GM12878 (cell line): ENCODE measurements around the gene HELZ. TPM values are rescaled to one million over a fixed set of nuclear protein-coding genes. Genes with fewer than 3 reads are reported as not detected.

ENCODE experiments used
- NR2F1 ChIP-seq: fragments of 450-650 bp; conservative IDR thresholded peaks from 2 replicates; pipeline ENCODE4 v1.6.1; 2017; ENCODE audit warnings: mild to moderate bottlenecking
- PML ChIP-seq: IDR thresholded peaks from 2 replicates; pipeline ENCODE4 v1.6.1; 2012; ENCODE audit warnings: low read length, inconsistent platforms
- ZSCAN29 ChIP-seq: fragments of 450-650 bp; IDR thresholded peaks from 2 replicates; pipeline ENCODE4 v1.6.1; 2017; ENCODE audit warnings: mild to moderate bottlenecking, moderate library complexity
- polyA plus RNA-seq, 11 experiments: library from polyadenylated mRNA; depleted of rRNA in 4 of 11; unstranded in 6 of 11; stranded (reverse) in 5 of 11; fragments of >200 nt; fragmentation: Nextera tagmentation in 4 of 11; fragmentation: Illumina TruSeq in 1 of 11; extraction: Ambion mirVana in 4 of 11; extraction: Trizol in 1 of 11; gene quantifications; 1 replicate in 1 of 11; 2 replicates in 10 of 11; pipeline versions ENCODE4 v1.2.1 to v1.2.3, GENCODE V29; 2011 to 2016; ENCODE audit warnings: inconsistent platforms in 2 of 11, missing spikeins in 2 of 11, low read depth in 1 of 11
- total RNA-seq, 4 experiments: library from RNA; depleted of rRNA in 3 of 4; stranded (reverse); fragments of >200 nt in 3 of 4; fragmentation: Illumina TruSeq in 1 of 4; extraction: Trizol in 1 of 4; gene quantifications; 2 replicates each; pipeline versions ENCODE4 v1.2.1 to v1.2.3, GENCODE V29; 2013 to 2021
- TF ChIP-seq, protein P1 (sequence below): fragments of 450-650 bp; IDR thresholded peaks from 2 replicates; pipeline ENCODE4 v1.6.1; 2016; ENCODE audit warnings: mild to moderate bottlenecking, moderate library complexity, borderline replicate concordance
- TF ChIP-seq, protein P2 (sequence below): IDR thresholded peaks from 2 replicates; pipeline ENCODE4 v1.6.1; 2012; ENCODE audit warnings: mild to moderate bottlenecking, low read depth, low read length

HELZ gene
- total and polyA plus RNA-seq, 10 of the 15 experiments (the other 5 are each of a cell fraction or from before 2014, with no cell fraction given), result 1.5 to 36.8 (median 19.1) TPM

- TF ChIP-seq, protein P1, sequence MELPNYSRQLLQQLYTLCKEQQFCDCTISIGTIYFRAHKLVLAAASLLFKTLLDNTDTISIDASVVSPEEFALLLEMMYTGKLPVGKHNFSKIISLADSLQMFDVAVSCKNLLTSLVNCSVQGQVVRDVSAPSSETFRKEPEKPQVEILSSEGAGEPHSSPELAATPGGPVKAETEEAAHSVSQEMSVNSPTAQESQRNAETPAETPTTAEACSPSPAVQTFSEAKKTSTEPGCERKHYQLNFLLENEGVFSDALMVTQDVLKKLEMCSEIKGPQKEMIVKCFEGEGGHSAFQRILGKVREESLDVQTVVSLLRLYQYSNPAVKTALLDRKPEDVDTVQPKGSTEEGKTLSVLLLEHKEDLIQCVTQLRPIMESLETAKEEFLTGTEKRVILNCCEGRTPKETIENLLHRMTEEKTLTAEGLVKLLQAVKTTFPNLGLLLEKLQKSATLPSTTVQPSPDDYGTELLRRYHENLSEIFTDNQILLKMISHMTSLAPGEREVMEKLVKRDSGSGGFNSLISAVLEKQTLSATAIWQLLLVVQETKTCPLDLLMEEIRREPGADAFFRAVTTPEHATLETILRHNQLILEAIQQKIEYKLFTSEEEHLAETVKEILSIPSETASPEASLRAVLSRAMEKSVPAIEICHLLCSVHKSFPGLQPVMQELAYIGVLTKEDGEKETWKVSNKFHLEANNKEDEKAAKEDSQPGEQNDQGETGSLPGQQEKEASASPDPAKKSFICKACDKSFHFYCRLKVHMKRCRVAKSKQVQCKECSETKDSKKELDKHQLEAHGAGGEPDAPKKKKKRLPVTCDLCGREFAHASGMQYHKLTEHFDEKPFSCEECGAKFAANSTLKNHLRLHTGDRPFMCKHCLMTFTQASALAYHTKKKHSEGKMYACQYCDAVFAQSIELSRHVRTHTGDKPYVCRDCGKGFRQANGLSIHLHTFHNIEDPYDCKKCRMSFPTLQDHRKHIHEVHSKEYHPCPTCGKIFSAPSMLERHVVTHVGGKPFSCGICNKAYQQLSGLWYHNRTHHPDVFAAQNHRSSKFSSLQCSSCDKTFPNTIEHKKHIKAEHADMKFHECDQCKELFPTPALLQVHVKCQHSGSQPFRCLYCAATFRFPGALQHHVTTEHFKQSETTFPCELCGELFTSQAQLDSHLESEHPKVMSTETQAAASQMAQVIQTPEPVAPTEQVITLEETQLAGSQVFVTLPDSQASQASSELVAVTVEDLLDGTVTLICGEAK, result no peak
- TF ChIP-seq NR2F1 (no peak), PML (no peak), ZSCAN29 (no peak)
- TF ChIP-seq, protein P2, sequence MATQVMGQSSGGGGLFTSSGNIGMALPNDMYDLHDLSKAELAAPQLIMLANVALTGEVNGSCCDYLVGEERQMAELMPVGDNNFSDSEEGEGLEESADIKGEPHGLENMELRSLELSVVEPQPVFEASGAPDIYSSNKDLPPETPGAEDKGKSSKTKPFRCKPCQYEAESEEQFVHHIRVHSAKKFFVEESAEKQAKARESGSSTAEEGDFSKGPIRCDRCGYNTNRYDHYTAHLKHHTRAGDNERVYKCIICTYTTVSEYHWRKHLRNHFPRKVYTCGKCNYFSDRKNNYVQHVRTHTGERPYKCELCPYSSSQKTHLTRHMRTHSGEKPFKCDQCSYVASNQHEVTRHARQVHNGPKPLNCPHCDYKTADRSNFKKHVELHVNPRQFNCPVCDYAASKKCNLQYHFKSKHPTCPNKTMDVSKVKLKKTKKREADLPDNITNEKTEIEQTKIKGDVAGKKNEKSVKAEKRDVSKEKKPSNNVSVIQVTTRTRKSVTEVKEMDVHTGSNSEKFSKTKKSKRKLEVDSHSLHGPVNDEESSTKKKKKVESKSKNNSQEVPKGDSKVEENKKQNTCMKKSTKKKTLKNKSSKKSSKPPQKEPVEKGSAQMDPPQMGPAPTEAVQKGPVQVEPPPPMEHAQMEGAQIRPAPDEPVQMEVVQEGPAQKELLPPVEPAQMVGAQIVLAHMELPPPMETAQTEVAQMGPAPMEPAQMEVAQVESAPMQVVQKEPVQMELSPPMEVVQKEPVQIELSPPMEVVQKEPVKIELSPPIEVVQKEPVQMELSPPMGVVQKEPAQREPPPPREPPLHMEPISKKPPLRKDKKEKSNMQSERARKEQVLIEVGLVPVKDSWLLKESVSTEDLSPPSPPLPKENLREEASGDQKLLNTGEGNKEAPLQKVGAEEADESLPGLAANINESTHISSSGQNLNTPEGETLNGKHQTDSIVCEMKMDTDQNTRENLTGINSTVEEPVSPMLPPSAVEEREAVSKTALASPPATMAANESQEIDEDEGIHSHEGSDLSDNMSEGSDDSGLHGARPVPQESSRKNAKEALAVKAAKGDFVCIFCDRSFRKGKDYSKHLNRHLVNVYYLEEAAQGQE, result no peak
- TF ChIP-seq, all 136 proteins: peak for 0
Observed at GRCh38 chr17:67068999-67069398, 176.0 kb downstream of the HELZ start (continued).
